Mesenchymal stem cell (in vitro differentiated cells and primary cell): ENCODE measurements around the gene RAD51B.

Experiments
- DNase-seq: peaks from one replicate; pipeline ENCODE4 v3.0.0-alpha.2; 2013
- H2AFZ ChIP-seq: one replicate; pipeline ENCODE4 v1.6.1; 2013; ENCODE audit warnings: low read depth, mild to moderate bottlenecking, control low read depth, inconsistent platforms, low read length, moderate library complexity
- H2AK5ac ChIP-seq: 2 replicates; pipeline ENCODE4 v1.6.1; 2013; ENCODE audit warnings: low read length, moderate library complexity, mild to moderate bottlenecking, inconsistent platforms; ENCODE audit not compliant: severe bottlenecking
- H2BK120ac ChIP-seq: one replicate; pipeline ENCODE4 v1.6.1; 2013; ENCODE audit warnings: low read depth, mild to moderate bottlenecking, inconsistent platforms, low read length, moderate library complexity
- H2BK12ac ChIP-seq, 2 experiments: one replicate each; pipeline ENCODE4 v1.6.1; 2013; ENCODE audit warnings: inconsistent platforms in 2 of 2, low read length in 2 of 2, mild to moderate bottlenecking in 2 of 2, moderate library complexity in 2 of 2, control low read depth in 1 of 2
- H2BK15ac ChIP-seq: one replicate; pipeline ENCODE4 v1.6.1; 2013; ENCODE audit warnings: mild to moderate bottlenecking, low read depth, inconsistent platforms; ENCODE audit not compliant: poor library complexity, severe bottlenecking
- H2BK5ac ChIP-seq: 2 replicates; pipeline ENCODE4 v1.6.1; 2013; ENCODE audit warnings: low read depth, mild to moderate bottlenecking, low read length, control low read depth, inconsistent platforms; ENCODE audit not compliant: poor library complexity, severe bottlenecking
- H3K14ac ChIP-seq, 2 experiments: one replicate each; pipeline ENCODE4 v1.6.1; 2013; ENCODE audit warnings: inconsistent platforms in 2 of 2, low read length in 2 of 2, control low read depth in 1 of 2, mild to moderate bottlenecking in 1 of 2, moderate library complexity in 1 of 2
- H3K18ac ChIP-seq, 2 experiments: one replicate each; pipeline ENCODE4 v1.6.1; 2013; ENCODE audit warnings: inconsistent platforms in 2 of 2, low read length in 2 of 2, control low read depth in 1 of 2, low read depth in 1 of 2, mild to moderate bottlenecking in 1 of 2
- H3K23ac ChIP-seq, 2 experiments: one replicate each; pipeline ENCODE4 v1.6.1; 2013; ENCODE audit warnings: inconsistent platforms in 2 of 2, low read length in 2 of 2, mild to moderate bottlenecking in 2 of 2, moderate library complexity in 2 of 2, control low read depth in 1 of 2
- H3K27ac ChIP-seq: 2 replicates; pipeline ENCODE4 v1.5.1; 2013; ENCODE audit warnings: mild to moderate bottlenecking, moderate library complexity, low read length, control low read depth, inconsistent platforms; ENCODE audit not compliant: poor library complexity, severe bottlenecking
- H3K27me3 ChIP-seq, 2 experiments: 2 replicates each; pipeline versions ENCODE4 v1.6.1 to v1.7.0; 2013; ENCODE audit warnings: low read length in 2 of 2, mild to moderate bottlenecking in 2 of 2, moderate library complexity in 2 of 2, control low read depth in 1 of 2, inconsistent platforms in 1 of 2; ENCODE audit not compliant: control insufficient read depth in 1 of 2, insufficient read depth in 1 of 2
- H3K36me3 ChIP-seq, 2 experiments: 2 replicates each; pipeline versions ENCODE4 v1.6.1 to v1.7.0; 2013; ENCODE audit warnings: low read length in 2 of 2, control low read depth in 1 of 2, inconsistent platforms in 1 of 2, low read depth in 1 of 2, mild to moderate bottlenecking in 1 of 2; ENCODE audit not compliant: insufficient read depth in 2 of 2, control insufficient read depth in 1 of 2
- H3K4ac ChIP-seq, 2 experiments: one replicate each; pipeline ENCODE4 v1.6.1; 2013; ENCODE audit warnings: inconsistent platforms in 2 of 2, low read length in 2 of 2, mild to moderate bottlenecking in 2 of 2, moderate library complexity in 2 of 2, control low read depth in 1 of 2, low read depth in 1 of 2
- H3K4me1 ChIP-seq: 2 replicates; pipeline ENCODE4 v1.6.1; 2013; ENCODE audit warnings: low read depth, low read length, control low read depth; ENCODE audit not compliant: control insufficient read depth, insufficient read depth
- H3K4me2 ChIP-seq: 2 replicates; pipeline ENCODE4 v1.6.1; 2013; ENCODE audit warnings: low read length, mild to moderate bottlenecking, inconsistent platforms; ENCODE audit not compliant: poor library complexity, severe bottlenecking
- H3K4me3 ChIP-seq, 2 experiments: 2 replicates each; pipeline versions ENCODE4 v1.5.1 to v1.7.0; 2013; ENCODE audit warnings: low read length in 2 of 2, mild to moderate bottlenecking in 2 of 2, control low read depth in 1 of 2, low read depth in 1 of 2; ENCODE audit not compliant: insufficient read depth in 1 of 2
- H3K79me1 ChIP-seq: replicated peaks from 2 replicates; pipeline ENCODE4 v1.6.1; 2013; ENCODE audit warnings: mild to moderate bottlenecking, control low read depth, low read length, inconsistent platforms; ENCODE audit not compliant: poor library complexity, severe bottlenecking
- H3K9ac ChIP-seq: 2 replicates; pipeline ENCODE4 v1.7.0; 2013; ENCODE audit warnings: mild to moderate bottlenecking, low read length, moderate library complexity
- H3K9me3 ChIP-seq: 2 replicates; pipeline ENCODE4 v1.7.0; 2013; ENCODE audit warnings: mild to moderate bottlenecking, low read length; ENCODE audit not compliant: control insufficient read depth
- H4K8ac ChIP-seq: one replicate; pipeline ENCODE4 v1.6.1; 2013; ENCODE audit warnings: inconsistent platforms, mild to moderate bottlenecking, low read length, moderate library complexity
- H4K91ac ChIP-seq: one replicate; pipeline ENCODE4 v1.6.1; 2013; ENCODE audit warnings: mild to moderate bottlenecking, low read length, inconsistent platforms
- WGBS: methylation state at CpG from one replicate; pipeline ENCODE4 v1.1.7; 2013; ENCODE audit warnings: mixed read lengths; 5-methylcytosine and 5-hydroxymethylcytosine counted together

RAD51B gene

DNA sequence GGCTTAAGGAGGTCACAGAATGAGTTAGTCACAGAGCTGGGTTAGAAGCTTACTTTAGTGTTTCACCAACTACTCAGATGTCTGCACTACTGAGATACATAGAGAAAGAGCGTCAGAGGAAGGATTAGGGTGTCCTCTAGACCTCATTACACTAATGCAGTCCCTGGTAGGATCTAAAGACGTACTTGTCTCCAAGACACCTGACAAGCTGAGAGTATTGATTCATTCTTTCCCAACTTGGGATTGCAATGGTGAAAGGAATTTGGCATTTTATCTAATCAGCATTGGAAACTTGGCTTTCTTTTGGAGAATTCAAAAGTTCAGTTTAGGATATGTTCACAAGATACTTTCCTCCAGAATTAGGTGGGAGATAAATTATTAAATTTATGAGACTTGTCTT is 571.2 kb downstream of the RAD51B start:
- no peaks in the 10 kb centered on the region for H3K79me1 ChIP-seq
- H3K36me3 ChIP-seq: no peaks in the 10 kb centered on the region
- H4K91ac ChIP-seq: no peak overlapping the region
- H3K9ac ChIP-seq: peak overlapping the region; percentile 73
- no peak overlapping the region for H3K23ac ChIP-seq
- no peak overlapping the region for H4K8ac ChIP-seq
- no peak overlapping the region for H2BK120ac ChIP-seq
- H3K27me3 ChIP-seq: no peaks in the 10 kb centered on the region
- no peak overlapping the region for H2AK5ac ChIP-seq
- H3K4me1 ChIP-seq: peaks cover 2% of the 10 kb centered on the region
- H3K4me3 ChIP-seq: no peak overlapping the region
- no peak overlapping the region for H3K27ac ChIP-seq
- no peaks in the 10 kb centered on the region for H3K9me3 ChIP-seq
- H2BK5ac ChIP-seq: no peak overlapping the region
- no peak for DNase-seq
- no peak overlapping the region for H3K4ac ChIP-seq
- no peak overlapping the region for H3K18ac ChIP-seq
- H2AFZ ChIP-seq: no peak overlapping the region
- H2BK12ac ChIP-seq: no peak overlapping the region
- 93% methylated on average over 2 of the region's 2 CpGs for WGBS
- no peak overlapping the region for H2BK15ac ChIP-seq
- no peak overlapping the region for H3K4me2 ChIP-seq
- no peak overlapping the region for H3K14ac ChIP-seq

DNA sequence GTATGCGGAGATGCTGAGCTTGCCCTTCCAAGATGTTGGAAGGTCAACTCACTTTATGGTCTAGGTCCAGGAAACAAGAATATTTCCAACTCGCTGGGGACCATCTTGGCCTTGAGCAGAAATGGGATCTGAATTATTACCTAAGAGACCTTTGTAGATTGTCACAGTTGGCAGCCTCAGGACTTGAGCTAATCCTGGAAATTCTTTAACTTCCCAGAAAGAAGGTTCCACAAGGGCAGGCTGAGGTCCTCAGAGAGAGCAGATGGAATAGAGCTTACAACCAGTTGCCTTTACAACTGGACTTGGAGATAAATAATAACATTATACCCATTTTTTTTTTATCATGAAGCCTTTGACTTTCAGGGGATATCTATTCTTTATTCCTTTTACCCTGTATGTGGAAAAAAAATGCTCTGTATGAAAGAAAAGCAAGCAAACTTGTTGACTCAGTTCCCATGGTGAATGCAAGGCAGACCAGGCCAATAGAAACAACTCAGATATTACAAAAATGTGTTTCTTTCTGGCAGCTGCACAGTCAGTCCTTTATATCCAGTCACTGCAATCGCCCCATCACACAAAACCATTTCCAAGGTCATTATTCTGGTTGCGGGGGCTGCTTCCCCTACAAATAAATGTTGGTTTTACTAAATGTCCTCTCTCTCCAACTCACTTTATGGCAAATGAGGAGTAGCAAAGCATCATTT is 571.9 kb downstream of the RAD51B start:
- H2BK15ac ChIP-seq: no peak overlapping the region
- DNase-seq: no peak
- H2BK12ac ChIP-seq: no peak overlapping the region
- H3K4me3 ChIP-seq: no peak overlapping the region
- H3K4me1 ChIP-seq: peaks cover 2% of the 10 kb centered on the region
- no peaks in the 10 kb centered on the region for H3K9me3 ChIP-seq
- H2BK5ac ChIP-seq: no peak overlapping the region
- 93% methylated on average over 3 of the region's 4 CpGs for WGBS
- no peak overlapping the region for H3K18ac ChIP-seq
- peak overlapping the region; percentile 73 for H3K9ac ChIP-seq
- no peak overlapping the region for H3K23ac ChIP-seq
- H3K4ac ChIP-seq: no peak overlapping the region
- H3K79me1 ChIP-seq: no peaks in the 10 kb centered on the region
- no peak overlapping the region for H3K27ac ChIP-seq
- no peak overlapping the region for H2AK5ac ChIP-seq
- no peak overlapping the region for H3K14ac ChIP-seq
- no peak overlapping the region for H2AFZ ChIP-seq
- H3K4me2 ChIP-seq: no peak overlapping the region
- H4K8ac ChIP-seq: no peak overlapping the region
- no peaks in the 10 kb centered on the region for H3K27me3 ChIP-seq
- H3K36me3 ChIP-seq: no peaks in the 10 kb centered on the region
- no peak overlapping the region for H4K91ac ChIP-seq
- no peak overlapping the region for H2BK120ac ChIP-seq

DNA sequence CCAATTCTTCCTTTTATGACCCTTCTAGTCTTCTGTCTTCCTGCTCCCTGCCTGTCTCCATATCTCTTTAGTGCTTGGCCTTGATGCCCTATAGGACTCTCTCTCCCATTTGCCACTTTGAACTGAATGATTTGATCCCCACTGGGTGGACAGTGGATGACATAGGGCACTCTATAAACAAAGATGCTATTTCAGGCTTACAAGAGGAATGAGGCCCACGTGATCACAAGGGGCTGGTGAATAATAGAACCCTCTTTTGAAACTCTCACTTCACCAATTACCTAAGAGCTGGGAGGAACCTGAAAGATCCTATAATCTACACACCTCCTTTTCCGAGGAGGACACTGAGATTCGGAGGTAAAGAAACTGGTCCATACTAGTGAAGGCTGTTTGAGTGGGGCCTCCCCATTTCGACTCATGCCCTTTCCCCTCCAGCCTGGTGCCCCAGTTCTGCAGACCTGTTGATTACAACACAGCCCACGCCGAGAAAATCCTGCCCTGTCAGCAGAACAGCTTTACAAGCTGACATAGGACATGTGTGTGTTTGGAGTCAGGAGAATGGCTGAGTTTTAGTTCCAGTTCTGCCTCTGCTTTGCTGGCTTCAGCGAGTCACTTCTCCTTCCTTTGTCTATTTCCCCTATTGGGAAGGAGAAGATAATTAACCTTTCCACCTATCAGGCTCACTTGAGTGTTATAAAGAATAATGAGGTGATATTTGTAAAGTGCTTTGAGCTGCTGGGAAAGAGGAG is 573.0 kb downstream of the RAD51B start:
- Histone ChIP-seq H2BK120ac (no peak overlapping the region), H3K4me3 (no peak overlapping the region), H2AFZ (peak overlapping the region; percentile 8), H3K23ac (no peak overlapping the region), H2BK5ac (no peak overlapping the region), H3K18ac (peak overlapping the region in 1 of 2 experiments; percentile 64), H2BK12ac (peak overlapping the region; percentile 83 to 87), H3K9ac (peak overlapping the region; percentile 73), H2BK15ac (no peak overlapping the region), H2AK5ac (no peak overlapping the region), H3K36me3 (no peaks in the 10 kb centered on the region), H3K4me2 (no peak overlapping the region), H3K27me3 (no peaks in the 10 kb centered on the region), H3K4me1 (peaks cover 2% of the 10 kb centered on the region), H3K14ac (peak overlapping the region in 1 of 2 experiments; percentile 72), H4K8ac (peak overlapping the region; percentile 77), H4K91ac (no peak overlapping the region), H3K4ac (peak overlapping the region in 1 of 2 experiments; percentile 76), H3K79me1 (no peaks in the 10 kb centered on the region), H3K27ac (no peak overlapping the region), H3K9me3 (no peaks in the 10 kb centered on the region)
- 84% methylated on average over 4 of the region's 7 CpGs for WGBS
- DNase-seq: peak; percentile 56

DNA sequence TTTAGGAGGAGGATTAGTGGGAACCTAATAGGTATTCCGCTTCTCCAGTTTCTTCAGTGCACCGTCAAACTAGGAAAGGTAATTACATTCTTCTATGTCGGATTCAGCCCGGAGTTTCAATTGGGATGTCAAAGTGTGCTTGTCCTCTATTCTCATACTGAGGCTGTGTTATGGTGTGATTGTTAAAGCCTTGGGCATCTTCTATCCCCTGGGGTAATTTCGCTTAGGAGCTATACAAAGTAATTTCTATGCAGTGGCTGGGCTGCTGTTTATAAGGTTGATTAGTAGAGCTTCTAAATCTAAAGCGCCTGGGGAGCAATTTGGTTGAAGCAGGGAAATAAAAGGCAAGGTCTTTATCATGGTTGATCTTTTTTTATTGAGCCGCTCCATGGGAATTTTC is 573.7 kb downstream of the RAD51B start:
- H3K79me1 ChIP-seq: no peaks in the 10 kb centered on the region
- no peak overlapping the region for H3K27ac ChIP-seq
- no peak overlapping the region for H4K8ac ChIP-seq
- no peak overlapping the region for H4K91ac ChIP-seq
- no peak overlapping the region for H3K4me3 ChIP-seq
- no peaks in the 10 kb centered on the region for H3K27me3 ChIP-seq
- no peak overlapping the region for H3K4me2 ChIP-seq
- no peak overlapping the region for H3K4ac ChIP-seq
- peaks cover 5% of the 10 kb centered on the region for H3K4me1 ChIP-seq
- H3K18ac ChIP-seq: no peak overlapping the region
- H2BK12ac ChIP-seq: peak overlapping the region in 1 of 2 experiments; percentile 50
- no peak overlapping the region for H2AK5ac ChIP-seq
- H2BK5ac ChIP-seq: no peak overlapping the region
- no peaks in the 10 kb centered on the region for H3K36me3 ChIP-seq
- no peak overlapping the region for H3K14ac ChIP-seq
- no peak for DNase-seq
- no peak overlapping the region for H3K9ac ChIP-seq
- H2AFZ ChIP-seq: no peak overlapping the region
- H2BK120ac ChIP-seq: peak overlapping the region; percentile 50
- WGBS: 95% methylated on average over 7 of the region's 7 CpGs
- no peak overlapping the region for H2BK15ac ChIP-seq
- no peak overlapping the region for H3K23ac ChIP-seq
- H3K9me3 ChIP-seq: no peaks in the 10 kb centered on the region
